ENCODE measurements around the gene CAP2.
A peak's percentile ranks its signal among the peaks of the same experiment; 100 is the strongest.
"Not testable (repeated sequence)": the region's sequence is repeated elsewhere in the genome, so short reads cannot be mapped to it uniquely, and the experiment has no call there.

Gene CAP2

DNA sequence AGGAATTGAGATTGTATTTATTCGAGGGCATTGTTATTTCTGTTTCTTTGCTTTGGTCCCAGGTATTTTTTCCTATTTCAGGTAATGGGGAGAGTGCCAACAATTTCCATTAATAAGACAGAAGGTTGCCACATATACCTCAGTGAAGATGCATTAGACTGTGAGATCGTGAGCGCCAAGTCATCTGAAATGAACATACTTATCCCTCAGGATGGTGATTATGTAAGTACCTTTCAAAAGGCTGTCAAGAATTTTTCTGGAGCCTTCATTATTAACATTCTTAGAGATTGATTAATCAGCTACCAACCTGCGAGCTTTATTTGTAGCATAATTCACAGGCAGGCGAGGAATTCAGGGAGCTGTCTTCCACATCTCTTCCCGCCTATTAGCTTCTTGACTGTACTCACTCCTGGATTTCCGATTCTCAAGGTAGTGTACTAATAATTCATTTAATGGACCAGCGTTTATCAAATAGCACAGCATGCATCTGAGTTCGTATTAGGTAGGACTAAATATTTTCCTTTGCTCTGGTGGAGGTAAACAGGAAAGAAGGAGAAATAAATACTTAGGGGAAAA, 158.1 kb downstream of the CAP2 start:
- TF ChIP-seq GATA1 (IDR thresholded peaks at IDR 0.05; ENCODE audit: low read depth, low read length), result no peak
- no peak for TF ChIP-seq POLR2A (IDR thresholded peaks at IDR 0.05; ENCODE audit: low read length)
- DNase-seq, result no peak

DNA sequence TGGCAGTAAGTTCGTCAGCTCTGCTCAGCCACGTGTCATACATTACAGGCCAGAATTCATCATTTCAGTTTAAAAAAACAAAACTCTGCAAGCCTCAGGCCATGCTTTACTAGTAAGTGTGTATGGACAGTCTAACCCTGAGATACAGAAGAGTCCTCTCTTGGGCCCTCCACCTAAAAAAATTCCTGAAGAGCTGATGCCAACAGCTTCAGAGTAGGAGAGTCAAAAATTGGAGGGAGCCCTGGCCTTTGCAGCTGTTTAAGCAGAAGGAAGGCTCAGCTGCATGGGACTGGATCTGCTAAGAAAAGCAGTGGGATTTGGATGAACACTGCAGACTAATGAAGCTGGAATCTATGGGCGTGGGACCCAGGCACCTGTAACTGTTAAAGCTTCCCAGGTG, 159.5 kb downstream of the CAP2 start:
- no peak for DNase-seq

DNA sequence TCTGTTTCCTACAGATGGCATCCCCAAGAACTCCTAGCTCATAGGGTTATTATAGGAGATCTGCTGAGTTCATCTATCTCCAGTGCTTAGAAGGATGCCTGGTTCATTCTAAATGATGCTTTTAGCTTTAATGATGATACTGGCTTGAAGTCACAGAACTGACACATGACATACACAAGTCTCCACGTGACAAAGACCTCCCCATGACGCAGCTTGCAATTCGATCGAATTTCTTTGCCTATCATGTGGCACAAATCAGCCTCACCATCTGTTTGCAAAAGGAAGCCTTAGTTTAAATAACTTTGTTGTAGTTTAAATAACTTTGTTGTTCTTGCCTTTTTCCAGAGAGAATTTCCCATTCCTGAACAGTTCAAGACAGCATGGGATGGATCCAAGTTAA, 162.6 kb downstream of the CAP2 start:
- DNase-seq, result no peak
- TF ChIP-seq GATA1 (IDR thresholded peaks at IDR 0.05; ENCODE audit: low read depth, low read length) (no peak), POLR2A (IDR thresholded peaks at IDR 0.05; ENCODE audit: low read length) (no peak)

More for the DNA sequence above, 159.5 kb downstream of the CAP2 start:
- TF ChIP-seq POLR2A (IDR thresholded peaks at IDR 0.05; ENCODE audit: low read length), result no peak
- no peak for TF ChIP-seq GATA1 (IDR thresholded peaks at IDR 0.05; ENCODE audit: low read depth, low read length)

DNA sequence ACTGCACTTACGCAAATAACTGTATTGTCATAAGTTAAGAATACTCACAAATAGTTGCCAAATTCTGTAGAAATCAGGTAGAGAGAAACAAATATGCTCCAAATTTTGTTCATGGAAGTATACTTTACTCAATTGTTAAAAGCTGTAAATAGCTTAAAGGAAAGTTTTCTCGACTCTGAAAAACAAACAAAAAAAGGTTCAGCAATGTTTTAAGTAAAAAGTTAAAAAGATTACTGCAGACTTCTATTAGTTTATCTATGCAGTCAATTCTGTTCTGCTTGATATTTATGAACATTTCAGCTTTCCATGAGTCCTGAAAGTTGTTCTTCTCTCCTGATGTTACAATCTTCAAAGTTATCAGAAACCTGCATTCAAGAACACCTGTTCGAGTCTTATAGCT, 169.2 kb downstream of the CAP2 start:
- TF ChIP-seq GATA1 (IDR thresholded peaks at IDR 0.05; ENCODE audit: low read depth, low read length) (no peak), POLR2A (IDR thresholded peaks at IDR 0.05; ENCODE audit: low read length) (no peak)
- no peak for DNase-seq

DNA sequence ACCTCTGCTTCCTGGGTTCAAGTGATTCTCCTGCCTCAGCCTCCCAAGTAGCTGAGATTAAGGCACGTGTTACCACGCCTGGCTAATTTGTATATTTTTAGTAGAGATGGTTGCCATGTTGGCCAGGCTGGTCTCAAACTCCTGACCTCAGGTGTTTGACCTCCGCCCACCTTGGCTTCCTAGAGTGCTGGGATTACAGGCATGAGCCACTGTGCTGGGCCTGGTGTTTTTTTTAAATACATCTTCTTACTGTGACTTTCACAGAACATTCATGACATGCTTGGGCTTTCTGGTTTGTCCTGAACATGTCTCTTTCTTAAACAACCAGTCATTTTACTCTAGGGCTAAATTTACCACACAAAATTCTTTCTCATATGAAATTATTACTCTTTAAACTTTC, 172.0 kb downstream of the CAP2 start:
- no peak for DNase-seq

DNA sequence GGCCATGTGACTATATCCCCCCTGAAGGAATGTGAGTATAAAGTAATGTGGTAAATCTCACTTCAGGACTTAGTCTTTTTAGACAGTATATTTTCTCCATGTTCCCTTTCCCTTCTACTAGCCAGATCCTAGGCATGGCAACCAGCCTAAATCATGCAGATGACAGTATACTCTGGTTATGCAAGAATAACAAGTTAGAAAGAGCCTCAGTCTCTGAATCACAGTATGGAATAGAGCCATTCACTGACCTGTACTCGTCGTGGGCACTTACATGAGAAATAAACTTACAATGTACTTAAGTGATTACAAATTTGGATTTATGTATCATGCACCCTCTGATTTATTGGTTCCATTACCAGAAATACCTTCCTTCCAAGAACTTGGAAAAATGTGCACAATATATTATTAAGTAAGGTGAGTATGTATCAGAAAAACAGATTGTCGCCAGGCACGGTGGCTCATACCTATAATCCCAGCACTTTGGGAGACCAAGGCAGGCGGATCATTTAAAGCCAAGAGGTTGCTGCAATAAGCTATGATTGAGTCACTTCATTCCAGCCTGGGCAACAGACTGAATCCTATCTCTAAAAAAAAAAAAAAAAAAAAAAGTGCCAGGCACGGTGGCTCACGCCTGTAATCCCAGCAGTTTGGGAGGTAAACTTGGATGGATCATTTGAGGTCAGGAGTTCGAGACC, 181.6 kb downstream of the CAP2 start:
- no peak for DNase-seq
- TF ChIP-seq POLR2A (IDR thresholded peaks at IDR 0.05; ENCODE audit: low read length), result no peak
- no peak for TF ChIP-seq GATA1 (IDR thresholded peaks at IDR 0.05; ENCODE audit: low read depth, low read length)

More for the DNA sequence above, 172.0 kb downstream of the CAP2 start:
- TF ChIP-seq GATA1 (IDR thresholded peaks at IDR 0.05; ENCODE audit: low read depth, low read length) (no peak), POLR2A (IDR thresholded peaks at IDR 0.05; ENCODE audit: low read length) (no peak)

DNA sequence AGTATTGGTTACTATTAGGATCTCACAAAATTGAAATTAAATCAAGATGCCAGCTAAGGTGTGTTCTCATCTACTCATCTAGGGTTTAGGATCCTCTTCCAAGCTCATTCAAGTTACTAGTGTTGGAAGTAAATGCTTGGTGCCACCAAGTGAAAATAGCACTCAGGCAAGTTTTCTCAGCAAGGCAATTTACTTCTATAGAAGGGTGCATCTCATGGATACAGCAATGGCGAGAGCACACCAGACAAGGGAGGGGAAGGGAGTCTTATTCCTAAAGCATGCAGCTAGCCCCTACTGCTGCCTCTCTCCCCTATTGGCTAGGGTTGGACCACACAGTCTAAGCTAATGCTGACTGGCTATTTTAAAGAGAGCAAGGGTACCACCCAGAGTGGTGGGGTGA, 183.7 kb downstream of the CAP2 start:
- TF ChIP-seq POLR2A (IDR thresholded peaks at IDR 0.05; ENCODE audit: low read length) (no peak), GATA1 (IDR thresholded peaks at IDR 0.05; ENCODE audit: low read depth, low read length) (no peak)
- DNase-seq, result no peak

DNA sequence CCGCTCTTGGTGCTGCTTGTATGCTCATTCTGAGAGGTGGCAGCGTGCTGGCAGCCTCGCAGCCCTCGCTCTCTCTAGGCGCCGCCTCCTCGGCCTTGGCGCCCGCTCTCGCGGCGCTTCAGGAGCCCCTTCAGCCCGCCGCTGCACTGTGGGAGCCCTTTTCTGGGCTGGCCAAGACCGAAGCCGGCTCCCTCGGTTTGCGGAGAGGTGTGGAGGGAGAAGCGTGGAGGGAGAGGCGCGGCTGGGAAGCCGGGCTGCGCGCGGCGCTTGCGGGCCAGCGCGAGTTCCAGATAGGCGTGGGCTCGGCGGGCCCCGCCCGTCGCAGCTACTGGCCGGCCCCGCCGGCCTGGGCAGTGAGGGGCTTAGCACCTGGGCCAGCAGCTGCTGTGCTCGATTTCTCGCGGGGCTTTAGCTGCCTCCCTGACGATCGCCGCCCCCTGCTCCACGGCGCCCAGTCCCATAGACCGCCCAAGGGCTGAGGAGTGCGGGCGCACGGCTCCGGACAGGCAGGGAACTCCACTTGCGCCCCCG, 187.2 kb downstream of the CAP2 start:
- DNase-seq, result peak; percentile 36 to 67

DNA sequence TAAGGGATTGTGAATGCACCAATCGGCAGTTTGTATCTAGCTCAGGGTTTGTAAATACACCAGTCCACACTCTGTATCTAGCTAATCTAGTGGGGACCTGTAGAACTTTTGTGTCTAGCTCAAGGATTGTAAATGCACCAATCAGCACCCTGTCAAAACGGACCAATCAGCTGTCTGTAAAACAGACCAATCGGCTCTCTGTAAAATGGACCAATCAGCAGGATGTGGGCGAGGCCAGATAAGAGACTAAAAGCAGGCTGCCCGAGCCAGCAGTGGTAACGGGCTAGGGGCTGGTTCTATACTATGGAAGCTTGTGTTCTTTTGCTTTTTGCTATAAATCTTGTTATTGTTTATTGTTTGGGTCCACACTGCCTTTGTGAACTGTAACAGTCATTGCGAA, 187.9 kb downstream of the CAP2 start:
- peak in 1 of 2 experiments; percentile 7 for DNase-seq

More for the DNA sequence above, 187.2 kb downstream of the CAP2 start:
- no peak for TF ChIP-seq POLR2A (IDR thresholded peaks at IDR 0.05; ENCODE audit: low read length)
- no peak for TF ChIP-seq GATA1 (IDR thresholded peaks at IDR 0.05; ENCODE audit: low read depth, low read length)

DNA sequence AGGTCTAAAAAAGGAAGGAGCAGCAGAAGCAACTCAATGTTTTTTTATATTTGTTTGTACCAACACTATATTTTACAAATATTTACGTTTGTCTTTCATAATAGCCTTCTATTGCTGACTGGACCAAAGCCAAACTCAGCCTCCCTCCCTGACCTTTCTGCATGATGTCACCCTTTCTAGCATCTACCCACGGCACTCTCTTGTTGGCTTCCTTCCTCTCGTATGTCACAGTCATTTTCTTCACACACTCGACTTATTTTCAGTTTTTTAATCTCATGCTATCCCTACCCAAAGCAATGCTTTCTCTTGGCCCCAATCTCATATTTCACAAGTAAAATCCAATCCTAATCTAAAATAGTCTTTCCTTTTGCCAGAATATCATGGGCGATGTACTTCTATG, 190.4 kb downstream of the CAP2 start:
- TF ChIP-seq POLR2A (IDR thresholded peaks at IDR 0.05; ENCODE audit: low read length) (no peak), GATA1 (IDR thresholded peaks at IDR 0.05; ENCODE audit: low read depth, low read length) (no peak)
- no peak for DNase-seq

DNA sequence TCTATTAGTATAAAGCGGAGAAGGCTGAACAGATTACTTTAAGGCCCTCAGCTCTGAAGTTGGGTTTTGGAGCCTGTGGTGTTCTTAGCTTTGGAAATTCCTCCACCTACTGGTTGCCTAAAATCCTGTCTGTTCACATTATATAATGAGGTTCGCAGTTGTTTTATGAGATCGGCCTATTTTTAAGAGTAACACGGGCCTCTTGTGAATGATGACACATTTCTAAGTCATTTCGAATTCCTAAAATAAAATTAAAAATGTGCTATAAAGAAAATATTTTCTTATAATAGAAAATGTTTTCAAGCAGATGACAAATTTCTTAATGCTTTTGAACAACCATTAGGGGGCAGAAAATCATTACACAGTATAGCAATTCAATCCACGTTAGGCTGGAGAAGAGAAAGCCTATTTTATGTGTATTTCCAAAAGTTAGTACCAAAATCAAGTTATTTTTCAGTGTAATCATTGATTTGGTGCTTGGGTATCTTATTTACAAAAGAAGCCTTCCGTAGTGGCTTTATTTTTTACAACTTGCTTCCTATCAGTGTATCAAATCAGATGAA, 190.9 kb downstream of the CAP2 start:
- TF ChIP-seq GATA1 (IDR thresholded peaks at IDR 0.05; ENCODE audit: low read depth, low read length), result no peak
- peak; percentile 52 to 62 for DNase-seq

DNA sequence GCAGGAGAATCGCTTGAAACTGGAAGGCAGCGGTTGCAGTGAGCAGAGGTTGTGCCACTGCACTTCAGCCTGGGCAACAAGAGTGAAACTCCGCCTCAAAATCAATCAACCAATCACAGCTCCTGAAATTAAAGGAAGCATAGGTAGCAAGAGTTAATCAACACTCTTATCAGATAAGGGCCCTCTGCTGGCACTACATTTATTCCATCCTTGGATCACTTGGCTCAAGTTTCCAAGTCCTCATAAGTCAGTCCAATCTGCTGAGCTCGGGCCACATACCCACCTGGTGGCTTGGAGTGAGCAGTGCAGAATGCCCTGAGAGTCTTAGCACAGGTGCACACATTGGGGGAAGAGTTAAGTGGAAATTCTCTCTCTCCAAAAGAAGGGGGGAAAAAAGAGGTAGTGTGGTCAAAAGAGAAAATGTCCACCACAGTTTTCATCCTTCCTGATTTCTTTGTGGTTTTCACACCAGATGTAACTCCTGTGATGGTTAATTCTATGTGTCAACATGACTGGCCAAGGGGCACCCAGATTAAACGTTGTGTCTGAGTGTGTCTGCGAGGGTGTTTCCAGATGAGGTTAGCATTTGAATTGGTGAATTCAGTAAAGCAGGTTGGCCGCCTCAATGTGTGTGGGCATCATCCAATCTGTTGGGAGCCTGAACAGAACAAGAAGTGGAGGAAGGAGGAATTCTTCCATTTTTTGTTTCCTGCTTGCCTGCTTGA, 192.5 kb downstream of the CAP2 start:
- TF ChIP-seq GATA1 (IDR thresholded peaks at IDR 0.05; ENCODE audit: low read depth, low read length) (no peak), POLR2A (IDR thresholded peaks at IDR 0.05; ENCODE audit: low read length) (no peak)
- peak in 1 of 2 experiments; percentile 28 for DNase-seq

DNA sequence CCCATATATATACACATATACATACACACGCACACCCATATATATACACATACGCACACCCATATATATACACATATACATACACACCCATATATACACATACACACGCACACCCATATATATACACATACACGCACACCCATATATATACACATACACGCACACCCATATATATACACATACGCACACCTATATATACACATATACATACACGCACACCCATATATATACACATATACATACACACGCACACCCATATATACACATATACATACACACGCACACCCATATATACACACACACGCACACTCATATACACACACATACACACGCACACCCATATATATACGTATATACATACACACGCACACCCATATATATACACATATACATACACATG, 193.2 kb downstream of the CAP2 start:
- not testable (repeated sequence) for DNase-seq

DNA sequence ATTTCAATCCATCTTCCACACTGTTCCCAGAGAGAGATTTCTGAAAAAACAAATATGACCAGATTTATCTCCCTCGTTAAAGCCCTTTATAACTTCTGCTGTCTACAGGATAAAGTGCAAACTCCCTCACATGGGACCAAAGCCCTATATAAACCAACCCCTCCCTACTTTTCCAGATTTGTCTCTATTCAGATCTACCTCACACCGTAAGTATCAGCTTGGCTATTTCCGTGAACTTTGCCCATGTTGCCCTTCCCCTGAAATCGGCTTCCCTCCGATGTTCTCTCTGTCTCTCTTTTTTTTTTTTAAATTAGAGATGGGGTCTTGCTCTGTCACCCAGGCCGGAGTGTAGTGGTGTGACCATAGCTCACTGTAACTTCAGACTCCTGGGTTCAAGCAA, 194.6 kb downstream of the CAP2 start:
- TF ChIP-seq POLR2A (IDR thresholded peaks at IDR 0.05; ENCODE audit: low read length), result no peak
- no peak for TF ChIP-seq GATA1 (IDR thresholded peaks at IDR 0.05; ENCODE audit: low read depth, low read length)
- DNase-seq, result no peak

Measured in erythroblast (primary cell).